RPMI8226 (cell line): Measurements from ENCODE around the gene STOX2.

Experiments used
- DNase-seq: peaks from one replicate; pipeline ENCODE4 v3.0.0-alpha.2; 2015

The STOX2 gene

GRCh38 chr4:183905081-183905592, at the start of gene STOX2:
Gene STOX2, plus strand, starts transcription at chr4:183905307. Its CDS starts 1,484 bp downstream, at chr4:183906791.
- peak; percentile 30 for DNase-seq

GRCh38 chr4:183855323-183856190, 49.5 kb upstream of the STOX2 start:
- no peak for DNase-seq

- no peak for DNase-seq
Observed at GRCh38 chr4:183857040-183857439, 48.1 kb upstream of the STOX2 start.

- no peak for DNase-seq
Observed at GRCh38 chr4:183858011-183858615, 47.0 kb upstream of the STOX2 start.

GRCh38 chr4:183860119-183860518, 45.0 kb upstream of the STOX2 start:
- no peak for DNase-seq

GRCh38 chr4:183860731-183861130, 44.4 kb upstream of the STOX2 start:
- no peak for DNase-seq

GRCh38 chr4:183861426-183861825, 43.7 kb upstream of the STOX2 start:
- DNase-seq: no peak

- DNase-seq: no peak
Observed at GRCh38 chr4:183863155-183863825, 41.8 kb upstream of the STOX2 start.

GRCh38 chr4:183867247-183867646, 37.9 kb upstream of the STOX2 start:
- DNase-seq: no peak

- no peak for DNase-seq
Observed at GRCh38 chr4:183870997-183871396, 34.1 kb upstream of the STOX2 start.

GRCh38 chr4:183871581-183871980, 33.5 kb upstream of the STOX2 start:
- no peak for DNase-seq

GRCh38 chr4:183872531-183872930, 32.6 kb upstream of the STOX2 start:
- no peak for DNase-seq

GRCh38 chr4:183873409-183874185, 31.5 kb upstream of the STOX2 start:
- DNase-seq: no peak

- peak; percentile 24 for DNase-seq
Observed at GRCh38 chr4:183875251-183875825, 29.8 kb upstream of the STOX2 start.

- DNase-seq: peak; percentile 32
Observed at GRCh38 chr4:183876268-183876934, 28.7 kb upstream of the STOX2 start.

GRCh38 chr4:183878251-183878970, 26.7 kb upstream of the STOX2 start:
- DNase-seq: no peak

- DNase-seq: no peak
Observed at GRCh38 chr4:183885205-183885720, 19.8 kb upstream of the STOX2 start.

- DNase-seq: no peak
Observed at GRCh38 chr4:183887351-183887750, 17.8 kb upstream of the STOX2 start.

GRCh38 chr4:183888564-183888963, 16.5 kb upstream of the STOX2 start:
- no peak for DNase-seq

GRCh38 chr4:183889190-183889589, 15.9 kb upstream of the STOX2 start:
- no peak for DNase-seq

- no peak for DNase-seq
Observed at GRCh38 chr4:183897193-183897592, 7.9 kb upstream of the STOX2 start.
